Nephron progenitor cell (in vitro differentiated cells): Measurements from ENCODE around the gene OR8B8.

ENCODE experiments used
- DNase-seq: peaks from one replicate; pipeline ENCODE4 v3.0.0; 2021
- H3K27ac Mint-ChIP-seq: 2 replicates; pipeline ENCODE4 v1.8.0; 2021; ENCODE audit warnings: mild to moderate bottlenecking, moderate library complexity, mixed read lengths
- H3K27me3 Mint-ChIP-seq: 2 replicates; pipeline ENCODE4 v1.8.0; 2021; ENCODE audit warnings: mild to moderate bottlenecking, low read depth, mixed read lengths; ENCODE audit not compliant: poor library complexity
- H3K36me3 Mint-ChIP-seq: 2 replicates; pipeline ENCODE4 v1.8.0; 2021; ENCODE audit warnings: low read depth, mixed read lengths
- H3K4me1 Mint-ChIP-seq: 2 replicates; pipeline ENCODE4 v1.8.0; 2021; ENCODE audit warnings: mixed read lengths
- H3K4me3 Mint-ChIP-seq: 2 replicates; pipeline ENCODE4 v1.8.0; 2021; ENCODE audit warnings: mild to moderate bottlenecking, moderate library complexity, mixed read lengths
- H3K9me3 Mint-ChIP-seq: 2 replicates; pipeline ENCODE4 v1.8.0; 2021; ENCODE audit warnings: mild to moderate bottlenecking, moderate library complexity, mixed read lengths
- CTCF ChIP-seq: fragments of 200-600 bp; sonication (generic); IDR thresholded peaks from 2 replicates; pipeline ENCODE4 v1.5.0; 2021; ENCODE audit warnings: antibody characterized with exemption

OR8B8 gene

GRCh38 chr11:124479561-124479960, 34.1 kb upstream of the OR8B8 start:
- Mint-ChIP-seq H3K27me3 (peaks cover 7% of the 10 kb centered on the region), H3K36me3 (no peaks in the 10 kb centered on the region), H3K9me3 (no peaks in the 10 kb centered on the region), H3K4me1 (peaks cover 26% of the 10 kb centered on the region), H3K4me3 (no peak overlapping the region), H3K27ac (no peak overlapping the region)
- DNase-seq = no peak
- no peak for TF ChIP-seq CTCF

GRCh38 chr11:124475265-124475664, 29.8 kb upstream of the OR8B8 start:
- Mint-ChIP-seq H3K9me3 (no peaks in the 10 kb centered on the region), H3K27me3 (peaks cover 11% of the 10 kb centered on the region), H3K4me3 (no peak overlapping the region), H3K36me3 (no peaks in the 10 kb centered on the region), H3K27ac (no peak overlapping the region), H3K4me1 (peaks cover 8% of the 10 kb centered on the region)
- TF ChIP-seq CTCF = no peak
- no peak for DNase-seq

- Mint-ChIP-seq H3K27me3 (peaks cover 11% of the 10 kb centered on the region), H3K36me3 (no peaks in the 10 kb centered on the region), H3K9me3 (no peaks in the 10 kb centered on the region), H3K4me3 (no peak overlapping the region), H3K27ac (no peak overlapping the region), H3K4me1 (peaks cover 12% of the 10 kb centered on the region)
- no peak for TF ChIP-seq CTCF
- no peak for DNase-seq
Measured at GRCh38 chr11:124474779-124475178, 29.3 kb upstream of the OR8B8 start.

GRCh38 chr11:124474079-124474478, 28.6 kb upstream of the OR8B8 start:
- H3K4me3 Mint-ChIP-seq = no peak overlapping the region
- TF ChIP-seq CTCF = no peak
- no peaks in the 10 kb centered on the region for H3K36me3 Mint-ChIP-seq
- no peak overlapping the region for H3K27ac Mint-ChIP-seq
- no peaks in the 10 kb centered on the region for H3K9me3 Mint-ChIP-seq
- DNase-seq = no peak
- peaks cover 12% of the 10 kb centered on the region for H3K4me1 Mint-ChIP-seq
- peaks cover 11% of the 10 kb centered on the region for H3K27me3 Mint-ChIP-seq

GRCh38 chr11:124473476-124473875, 28.0 kb upstream of the OR8B8 start:
- no peak for TF ChIP-seq CTCF

GRCh38 chr11:124470561-124471227, 25.2 kb upstream of the OR8B8 start:
- no peak for TF ChIP-seq CTCF
- peaks cover 8% of the 10 kb centered on the region for H3K27me3 Mint-ChIP-seq

More at GRCh38 chr11:124473476-124473875, 28.0 kb upstream of the OR8B8 start:
- no peak overlapping the region for H3K27ac Mint-ChIP-seq
- H3K27me3 Mint-ChIP-seq = peaks cover 11% of the 10 kb centered on the region
- H3K4me3 Mint-ChIP-seq = no peak overlapping the region
- no peaks in the 10 kb centered on the region for H3K36me3 Mint-ChIP-seq
- no peak for DNase-seq
- H3K9me3 Mint-ChIP-seq = no peaks in the 10 kb centered on the region
- H3K4me1 Mint-ChIP-seq = peaks cover 12% of the 10 kb centered on the region

More at GRCh38 chr11:124470561-124471227, 25.2 kb upstream of the OR8B8 start:
- Mint-ChIP-seq H3K27ac (no peak overlapping the region), H3K4me3 (no peak overlapping the region), H3K36me3 (no peaks in the 10 kb centered on the region), H3K4me1 (peaks cover 26% of the 10 kb centered on the region), H3K9me3 (no peaks in the 10 kb centered on the region)
- DNase-seq = no peak
